ENCODE results near the gene SLC46A1.

SLC46A1 gene

GRCh38 chr17:28369684-28370034, 36.4 kb downstream of the SLC46A1 start:
- H3K4me3 ChIP-seq (ENCODE audit: low read depth, low read length) = no peak overlapping the region

GRCh38 chr17:28368915-28369683, 36.9 kb downstream of the SLC46A1 start:
- no peak overlapping the region for H3K4me3 ChIP-seq (ENCODE audit: low read depth, low read length)
- TF ChIP-seq CTCF (IDR thresholded peaks at IDR 0.05; ENCODE audit: low read depth, low read length) = no peak

More at GRCh38 chr17:28369684-28370034, 36.4 kb downstream of the SLC46A1 start:
- no peak for TF ChIP-seq CTCF (IDR thresholded peaks at IDR 0.05; ENCODE audit: low read depth, low read length)

GRCh38 chr17:28368306-28368831, 37.6 kb downstream of the SLC46A1 start:
- no peak for TF ChIP-seq CTCF (IDR thresholded peaks at IDR 0.05; ENCODE audit: low read depth, low read length)
- no peak overlapping the region for H3K4me3 ChIP-seq (ENCODE audit: low read depth, low read length)

GRCh38 chr17:28367641-28368305, 38.2 kb downstream of the SLC46A1 start:
- no peak overlapping the region for H3K4me3 ChIP-seq (ENCODE audit: low read depth, low read length)
- TF ChIP-seq CTCF (IDR thresholded peaks at IDR 0.05; ENCODE audit: low read depth, low read length) = no peak

- no peak overlapping the region for H3K4me3 ChIP-seq (ENCODE audit: low read depth, low read length)
- no peak for TF ChIP-seq CTCF (IDR thresholded peaks at IDR 0.05; ENCODE audit: low read depth, low read length)
Observed at GRCh38 chr17:28366605-28367004, 39.4 kb downstream of the SLC46A1 start.

GRCh38 chr17:28365487-28365886, 40.5 kb downstream of the SLC46A1 start:
- TF ChIP-seq CTCF (IDR thresholded peaks at IDR 0.05; ENCODE audit: low read depth, low read length) = no peak
- H3K4me3 ChIP-seq (ENCODE audit: low read depth, low read length) = no peak overlapping the region
